Uterus (tissue), 2 donors: Measurements from ENCODE around the gene MBNL1.

Experiments
- CTCF ChIP-seq, 4 experiments: fragments of 200-600 bp in 2 of 4; fragments of 450-650 bp in 2 of 4; sonication (generic) in 2 of 4; IDR thresholded peaks; one replicate each; pipeline ENCODE4 v1.5.1; 2016 to 2019; ENCODE audit warnings: antibody characterized with exemption in 4 of 4, mild to moderate bottlenecking in 2 of 4, moderate library complexity in 1 of 4
- POLR2A ChIP-seq, 2 donors: fragments of 450-650 bp; IDR thresholded peaks; one replicate each; pipeline ENCODE4 v1.6.1; 2016; ENCODE audit warnings: antibody characterized with exemption in 2 of 2, mild to moderate bottlenecking in 1 of 2, moderate library complexity in 1 of 2

GRCh38 chr3:152448091-152448490 lies 179.4 kb downstream of the MBNL1 start:
- TF ChIP-seq CTCF (IDR thresholded peaks at IDR 0.05) (no peak), POLR2A (IDR thresholded peaks at IDR 0.05) (no peak)
